Measurements from ENCODE around the gene NFATC3.
A peak's percentile ranks its signal among the peaks of the same experiment; 100 is the strongest.
"Not testable (repeated sequence)": the region's sequence is repeated elsewhere in the genome, so short reads cannot be mapped to it uniquely, and the experiment has no call there.

The NFATC3 gene

GRCh38 chr16:68088130-68088972 is 3.2 kb downstream of the NFATC3 start:
- DNase-seq (ENCODE audit: low read depth, low spot score) = no peak

GRCh38 chr16:68089067-68089466 is 3.9 kb downstream of the NFATC3 start:
- no peak for DNase-seq (ENCODE audit: low read depth, low spot score)

- DNase-seq (ENCODE audit: low read depth, low spot score) = no peak
Observed at GRCh38 chr16:68090130-68090529, 5.0 kb downstream of the NFATC3 start.

GRCh38 chr16:68090533-68090932 is 5.4 kb downstream of the NFATC3 start:
- DNase-seq (ENCODE audit: low read depth, low spot score) = no peak

- peak; percentile 74 for DNase-seq (ENCODE audit: low read depth, low spot score)
Observed at GRCh38 chr16:68091380-68092261, 6.5 kb downstream of the NFATC3 start.

GRCh38 chr16:68092275-68092674 is 7.1 kb downstream of the NFATC3 start:
- not testable (repeated sequence) for DNase-seq (ENCODE audit: low read depth, low spot score)

GRCh38 chr16:68093816-68094613 is 8.8 kb downstream of the NFATC3 start:
- DNase-seq (ENCODE audit: low read depth, low spot score) = peak; percentile 33

- DNase-seq (ENCODE audit: low read depth, low spot score) = no peak
Observed at GRCh38 chr16:68094614-68094934, 9.4 kb downstream of the NFATC3 start.

GRCh38 chr16:68096491-68096890 is 11.3 kb downstream of the NFATC3 start:
- no peak for DNase-seq (ENCODE audit: low read depth, low spot score)

GRCh38 chr16:68097088-68097487 is 11.9 kb downstream of the NFATC3 start:
- DNase-seq (ENCODE audit: low read depth, low spot score) = no peak

GRCh38 chr16:68097895-68098294 is 12.7 kb downstream of the NFATC3 start:
- no peak for DNase-seq (ENCODE audit: low read depth, low spot score)

GRCh38 chr16:68100488-68100887 is 15.3 kb downstream of the NFATC3 start:
- DNase-seq (ENCODE audit: low read depth, low spot score) = no peak

GRCh38 chr16:68105611-68106010 is 20.4 kb downstream of the NFATC3 start:
- no peak for DNase-seq (ENCODE audit: low read depth, low spot score)

- DNase-seq (ENCODE audit: low read depth, low spot score) = not testable (repeated sequence)
Observed at GRCh38 chr16:68107230-68107928, 22.2 kb downstream of the NFATC3 start.

GRCh38 chr16:68109156-68109555 is 24.0 kb downstream of the NFATC3 start:
- not testable (repeated sequence) for DNase-seq (ENCODE audit: low read depth, low spot score)

- DNase-seq (ENCODE audit: low read depth, low spot score) = not testable (repeated sequence)
Observed at GRCh38 chr16:68110611-68111010, 25.4 kb downstream of the NFATC3 start.

GRCh38 chr16:68111379-68111778 is 26.2 kb downstream of the NFATC3 start:
- no peak for DNase-seq (ENCODE audit: low read depth, low spot score)

- DNase-seq (ENCODE audit: low read depth, low spot score) = no peak
Observed at GRCh38 chr16:68113059-68113761, 28.0 kb downstream of the NFATC3 start.

- no peak for DNase-seq (ENCODE audit: low read depth, low spot score)
Observed at GRCh38 chr16:68113765-68114240, 28.6 kb downstream of the NFATC3 start.

GRCh38 chr16:68114939-68115338 is 29.8 kb downstream of the NFATC3 start:
- DNase-seq (ENCODE audit: low read depth, low spot score) = not testable (repeated sequence)

Data from astrocyte of the hippocampus (primary cell).